HepG2 (cell line): ENCODE data around the gene PUM1. TPM values are rescaled to one million over a fixed set of nuclear protein-coding genes. Genes with fewer than 3 reads are reported as not detected.

ENCODE experiments used
- GZF1 ChIP-seq: sonication (generic); formaldehyde crosslinking; IDR thresholded peaks from 2 replicates; pipeline ENCODE4 v1.5.1; 2020; ENCODE audit warnings: mild to moderate bottlenecking, missing genetic modification reagents
- IKZF5 ChIP-seq: IDR thresholded peaks from 2 replicates; pipeline ENCODE4 v1.6.1; 2018; ENCODE audit warnings: missing genetic modification reagents, mild to moderate bottlenecking, missing compliant biosample characterization
- MEIS1 ChIP-seq: sonication (generic); formaldehyde crosslinking; IDR thresholded peaks from 2 replicates; pipeline ENCODE4 v1.9.0; 2021; ENCODE audit warnings: mild to moderate bottlenecking, missing genetic modification reagents, moderate library complexity, borderline replicate concordance
- NR2F2 ChIP-seq: IDR thresholded peaks from 2 replicates; pipeline ENCODE4 v1.6.1; 2012; ENCODE audit warnings: low read depth, inconsistent platforms, borderline replicate concordance
- PITX1 ChIP-seq: sonication (generic); formaldehyde crosslinking; IDR thresholded peaks from 2 replicates; pipeline ENCODE4 v1.5.1; 2020; ENCODE audit warnings: mild to moderate bottlenecking, missing genetic modification reagents
- PTBP1 ChIP-seq: fragments of 200-400 bp; formaldehyde crosslinking; IDR thresholded peaks from 2 replicates; pipeline ENCODE4 v1.6.1; 2018; ENCODE audit warnings: low read length, low read depth; ENCODE audit not compliant: poor library complexity, severe bottlenecking
- STAT5B ChIP-seq: sonication (generic); formaldehyde crosslinking; IDR thresholded peaks from 2 replicates; pipeline ENCODE4 v1.4.0; 2020; ENCODE audit warnings: missing genetic modification reagents
- TBX3 ChIP-seq: fragments of 450-650 bp; IDR thresholded peaks from 2 replicates; pipeline ENCODE4 v1.6.1; 2017; ENCODE audit warnings: antibody characterized with exemption, mild to moderate bottlenecking, inconsistent platforms, borderline replicate concordance
- YEATS2 ChIP-seq: sonication (generic); formaldehyde crosslinking; IDR thresholded peaks from 2 replicates; pipeline ENCODE4 v1.4.0; 2020; ENCODE audit warnings: missing genetic modification reagents, borderline replicate concordance
- ZNF75D ChIP-seq: sonication (generic); formaldehyde crosslinking; IDR thresholded peaks from 2 replicates; pipeline ENCODE4 v1.8.1; 2023; ENCODE audit warnings: missing genetic modification reagents, mild to moderate bottlenecking, borderline replicate concordance
- polyA plus RNA-seq, 8 experiments: library from polyadenylated mRNA; depleted of rRNA in 3 of 8; stranded (reverse) in 7 of 8; unstranded in 1 of 8; fragments of >200 nt; fragmentation: Illumina TruSeq in 4 of 8; extraction: Trizol in 4 of 8; gene quantifications; 2 replicates each; pipeline versions ENCODE4 v1.2.1 to v1.2.3, GENCODE V29; 2011 to 2016; ENCODE audit warnings: low read depth in 4 of 8, missing spikeins in 1 of 8, mixed read lengths in 1 of 8; ENCODE audit not compliant: insufficient read depth in 1 of 8
- total RNA-seq, 5 experiments: library from RNA; depleted of rRNA; stranded (reverse); fragments of >200 nt; fragmentation: Illumina TruSeq; extraction: Trizol; gene quantifications; 2 replicates each; pipeline ENCODE4 v1.2.3, GENCODE V29; 2016; ENCODE audit warnings: low read depth in 1 of 5
- TF ChIP-seq, protein P1 (sequence below): sonication (generic); formaldehyde crosslinking; IDR thresholded peaks from 2 replicates; pipeline ENCODE4 v1.4.0; 2020; ENCODE audit warnings: mild to moderate bottlenecking, missing genetic modification reagents
- TF ChIP-seq, protein P2 (sequence below): sonication (generic); formaldehyde crosslinking; IDR thresholded peaks from 2 replicates; pipeline ENCODE4 v1.4.0; 2020; ENCODE audit warnings: missing genetic modification reagents
- TF ChIP-seq, protein P3 (sequence below): IDR thresholded peaks from 2 replicates; pipeline ENCODE4 v1.6.1; 2016; ENCODE audit warnings: missing compliant biosample characterization, missing genetic modification reagents, borderline replicate concordance

The PUM1 gene
- total and polyA plus RNA-seq, 2 of the 13 experiments (the other 11 are each of a cell fraction or from before 2014, with no cell fraction given) = 64.7 to 91.0 TPM

DNA sequence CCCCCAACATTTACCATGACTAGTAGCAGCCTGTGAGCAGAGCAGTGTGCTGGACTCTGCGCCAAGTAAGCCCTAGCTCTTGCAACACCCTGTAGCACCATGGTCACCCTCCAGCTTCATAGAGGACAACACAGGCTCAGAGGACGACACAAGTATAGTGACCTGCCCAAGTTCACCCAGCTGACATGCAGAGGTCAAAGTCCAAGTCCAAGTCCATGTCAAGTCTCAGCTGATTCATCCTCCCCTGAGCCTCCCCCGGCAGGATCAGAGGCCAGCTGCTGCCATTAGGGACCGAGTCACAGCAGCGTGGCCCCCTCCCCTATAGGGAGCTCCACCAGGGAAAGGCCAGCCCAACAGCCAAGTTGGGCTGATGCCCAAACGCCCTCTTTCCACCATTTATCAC is 172.8 kb downstream of the PUM1 start (continued):
- TF ChIP-seq MEIS1 (CRISPR knock-in tag) (no peak), YEATS2 (CRISPR knock-in tag) (no peak), PTBP1 (no peak), TBX3 (peak; percentile 40; the same call in 1 of the 2 replicates), IKZF5 (CRISPR knock-in tag) (no peak), PITX1 (CRISPR knock-in tag) (no peak; the same call in 1 of the 2 replicates), ZNF75D (CRISPR knock-in tag) (no peak), STAT5B (CRISPR knock-in tag) (no peak), GZF1 (CRISPR knock-in tag) (no peak), NR2F2 (peak; percentile 81)
- TF ChIP-seq, protein P1, sequence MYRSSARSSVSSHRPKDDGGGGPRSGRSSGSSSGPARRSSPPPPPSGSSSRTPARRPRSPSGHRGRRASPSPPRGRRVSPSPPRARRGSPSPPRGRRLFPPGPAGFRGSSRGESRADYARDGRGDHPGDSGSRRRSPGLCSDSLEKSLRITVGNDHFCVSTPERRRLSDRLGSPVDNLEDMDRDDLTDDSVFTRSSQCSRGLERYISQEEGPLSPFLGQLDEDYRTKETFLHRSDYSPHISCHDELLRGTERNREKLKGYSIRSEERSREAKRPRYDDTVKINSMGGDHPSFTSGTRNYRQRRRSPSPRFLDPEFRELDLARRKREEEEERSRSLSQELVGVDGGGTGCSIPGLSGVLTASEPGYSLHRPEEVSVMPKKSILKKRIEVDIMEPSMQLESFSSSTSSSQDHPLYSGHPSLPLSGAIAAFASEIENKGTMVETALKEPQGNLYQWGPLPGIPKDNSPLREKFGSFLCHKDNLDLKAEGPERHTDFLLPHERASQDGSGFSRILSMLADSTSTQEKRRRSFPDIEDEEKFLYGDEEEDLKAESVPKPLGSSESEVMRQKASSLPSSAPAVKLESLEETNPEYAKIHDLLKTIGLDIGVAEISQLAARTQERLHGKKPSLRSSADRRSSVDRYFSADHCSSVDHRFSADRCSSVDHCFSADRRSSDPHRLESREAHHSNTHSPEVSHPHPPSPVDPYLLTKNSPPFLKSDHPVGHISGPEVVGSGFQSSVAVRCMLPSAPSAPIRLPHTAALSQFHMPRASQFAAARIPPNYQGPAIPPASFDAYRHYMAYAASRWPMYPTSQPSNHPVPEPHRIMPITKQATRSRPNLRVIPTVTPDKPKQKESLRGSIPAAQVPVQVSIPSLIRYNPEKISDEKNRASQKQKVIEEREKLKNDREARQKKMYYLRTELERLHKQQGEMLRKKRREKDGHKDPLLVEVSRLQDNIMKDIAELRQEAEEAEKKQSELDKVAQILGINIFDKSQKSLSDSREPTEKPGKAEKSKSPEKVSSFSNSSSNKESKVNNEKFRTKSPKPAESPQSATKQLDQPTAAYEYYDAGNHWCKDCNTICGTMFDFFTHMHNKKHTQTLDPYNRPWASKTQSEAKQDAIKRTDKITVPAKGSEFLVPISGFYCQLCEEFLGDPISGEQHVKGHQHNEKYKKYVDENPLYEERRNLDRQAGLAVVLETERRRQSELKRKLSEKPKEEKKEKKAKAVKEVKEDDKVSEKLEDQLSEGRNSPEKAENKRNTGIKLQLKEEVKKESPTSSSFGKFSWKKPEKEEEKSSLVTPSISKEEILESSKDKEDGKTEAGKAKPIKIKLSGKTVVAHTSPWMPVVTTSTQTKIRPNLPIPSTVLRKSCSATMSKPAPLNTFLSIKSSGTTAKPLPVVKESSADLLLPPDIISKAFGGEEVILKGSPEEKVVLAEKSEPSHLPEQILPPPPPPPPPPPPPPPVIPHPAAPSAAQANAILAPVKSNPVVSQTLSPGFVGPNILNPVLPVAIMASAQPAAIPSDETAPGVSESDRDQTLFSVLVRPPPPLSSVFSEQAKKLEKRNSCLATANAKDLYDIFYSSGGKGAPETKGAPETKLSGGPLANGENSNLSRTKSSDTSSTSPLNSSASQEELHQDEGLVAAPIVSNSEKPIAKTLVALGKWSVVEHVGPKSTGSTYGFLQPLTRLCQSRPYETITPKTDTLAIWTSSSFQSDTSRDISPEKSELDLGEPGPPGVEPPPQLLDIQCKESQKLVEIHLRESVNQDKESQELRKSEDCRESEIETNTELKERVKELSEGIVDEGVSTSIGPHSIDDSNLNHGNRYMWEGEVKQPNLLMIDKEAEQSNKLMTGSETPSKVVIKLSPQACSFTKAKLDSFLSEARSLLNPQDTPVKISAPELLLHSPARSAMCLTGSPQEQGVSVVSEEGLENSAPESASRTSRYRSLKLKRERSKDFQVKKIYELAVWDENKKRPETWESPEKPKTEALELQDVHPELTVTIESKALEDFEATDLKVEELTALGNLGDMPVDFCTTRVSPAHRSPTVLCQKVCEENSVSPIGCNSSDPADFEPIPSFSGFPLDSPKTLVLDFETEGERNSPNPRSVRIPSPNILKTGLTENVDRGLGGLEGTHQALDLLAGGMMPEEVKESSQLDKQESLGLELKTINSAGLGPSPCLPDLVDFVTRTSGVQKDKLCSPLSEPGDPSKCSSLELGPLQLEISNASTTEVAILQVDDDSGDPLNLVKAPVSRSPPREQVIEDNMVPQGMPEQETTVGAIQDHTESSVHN (CRISPR knock-in tag) = no peak
- TF ChIP-seq, protein P2, sequence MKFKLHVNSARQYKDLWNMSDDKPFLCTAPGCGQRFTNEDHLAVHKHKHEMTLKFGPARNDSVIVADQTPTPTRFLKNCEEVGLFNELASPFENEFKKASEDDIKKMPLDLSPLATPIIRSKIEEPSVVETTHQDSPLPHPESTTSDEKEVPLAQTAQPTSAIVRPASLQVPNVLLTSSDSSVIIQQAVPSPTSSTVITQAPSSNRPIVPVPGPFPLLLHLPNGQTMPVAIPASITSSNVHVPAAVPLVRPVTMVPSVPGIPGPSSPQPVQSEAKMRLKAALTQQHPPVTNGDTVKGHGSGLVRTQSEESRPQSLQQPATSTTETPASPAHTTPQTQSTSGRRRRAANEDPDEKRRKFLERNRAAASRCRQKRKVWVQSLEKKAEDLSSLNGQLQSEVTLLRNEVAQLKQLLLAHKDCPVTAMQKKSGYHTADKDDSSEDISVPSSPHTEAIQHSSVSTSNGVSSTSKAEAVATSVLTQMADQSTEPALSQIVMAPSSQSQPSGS (CRISPR knock-in tag) = no peak
- TF ChIP-seq, protein P3, sequence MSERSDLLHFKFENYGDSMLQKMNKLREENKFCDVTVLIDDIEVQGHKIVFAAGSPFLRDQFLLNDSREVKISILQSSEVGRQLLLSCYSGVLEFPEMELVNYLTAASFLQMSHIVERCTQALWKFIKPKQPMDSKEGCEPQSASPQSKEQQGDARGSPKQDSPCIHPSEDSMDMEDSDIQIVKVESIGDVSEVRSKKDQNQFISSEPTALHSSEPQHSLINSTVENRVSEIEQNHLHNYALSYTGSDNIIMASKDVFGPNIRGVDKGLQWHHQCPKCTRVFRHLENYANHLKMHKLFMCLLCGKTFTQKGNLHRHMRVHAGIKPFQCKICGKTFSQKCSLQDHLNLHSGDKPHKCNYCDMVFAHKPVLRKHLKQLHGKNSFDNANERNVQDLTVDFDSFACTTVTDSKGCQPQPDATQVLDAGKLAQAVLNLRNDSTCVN (CRISPR knock-in tag) = no peak
